ENCODE results near the gene NECTIN2.
"Not testable (repeated sequence)": the region's sequence is repeated elsewhere in the genome, so short reads cannot be mapped to it uniquely, and the experiment has no call there.

Gene NECTIN2

DNA sequence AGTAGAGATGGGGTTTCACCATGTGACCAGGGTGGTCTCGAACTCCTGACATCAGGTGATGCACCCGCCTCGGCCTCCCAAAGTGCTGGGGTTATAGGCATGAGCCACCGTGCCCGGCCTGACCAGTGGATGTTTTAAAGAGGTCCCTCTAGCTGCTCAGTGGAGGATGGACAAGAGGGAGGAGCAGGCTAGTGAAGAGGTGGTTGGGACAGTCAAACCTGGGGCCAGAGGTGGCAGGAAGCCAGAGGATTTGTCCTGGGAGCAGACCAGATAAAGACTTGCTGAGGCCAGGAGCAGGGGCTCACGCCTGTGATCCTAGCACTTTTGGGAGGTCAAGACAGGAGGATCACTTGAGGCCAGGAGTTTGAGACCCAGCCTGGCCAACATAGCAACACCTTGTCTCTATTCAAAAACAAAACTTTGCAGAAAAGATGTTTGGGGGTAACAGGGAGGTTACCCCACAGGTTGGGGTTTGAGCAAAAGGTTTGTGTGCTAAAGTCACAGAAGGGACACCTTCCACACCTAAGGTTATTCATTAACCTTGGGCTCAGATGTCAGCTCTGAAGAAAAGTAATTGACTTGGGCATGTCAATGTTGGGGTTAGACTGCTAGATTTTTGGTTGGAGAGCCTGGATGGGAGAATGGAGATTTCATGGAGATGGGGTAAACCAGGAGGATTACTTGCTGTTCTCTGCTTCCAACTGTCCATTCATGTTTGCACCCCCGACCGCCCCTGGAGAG, 28.2 kb upstream of the NECTIN2 start:
- no peak for DNase-seq (ENCODE audit: low spot score)

GRCh38 chr19:44818466-44819031, 27.5 kb upstream of the NECTIN2 start:
- no peak for DNase-seq (ENCODE audit: low spot score)

- no peak for DNase-seq (ENCODE audit: low spot score)
Measured at GRCh38 chr19:44819246-44819832, 26.8 kb upstream of the NECTIN2 start.

DNA sequence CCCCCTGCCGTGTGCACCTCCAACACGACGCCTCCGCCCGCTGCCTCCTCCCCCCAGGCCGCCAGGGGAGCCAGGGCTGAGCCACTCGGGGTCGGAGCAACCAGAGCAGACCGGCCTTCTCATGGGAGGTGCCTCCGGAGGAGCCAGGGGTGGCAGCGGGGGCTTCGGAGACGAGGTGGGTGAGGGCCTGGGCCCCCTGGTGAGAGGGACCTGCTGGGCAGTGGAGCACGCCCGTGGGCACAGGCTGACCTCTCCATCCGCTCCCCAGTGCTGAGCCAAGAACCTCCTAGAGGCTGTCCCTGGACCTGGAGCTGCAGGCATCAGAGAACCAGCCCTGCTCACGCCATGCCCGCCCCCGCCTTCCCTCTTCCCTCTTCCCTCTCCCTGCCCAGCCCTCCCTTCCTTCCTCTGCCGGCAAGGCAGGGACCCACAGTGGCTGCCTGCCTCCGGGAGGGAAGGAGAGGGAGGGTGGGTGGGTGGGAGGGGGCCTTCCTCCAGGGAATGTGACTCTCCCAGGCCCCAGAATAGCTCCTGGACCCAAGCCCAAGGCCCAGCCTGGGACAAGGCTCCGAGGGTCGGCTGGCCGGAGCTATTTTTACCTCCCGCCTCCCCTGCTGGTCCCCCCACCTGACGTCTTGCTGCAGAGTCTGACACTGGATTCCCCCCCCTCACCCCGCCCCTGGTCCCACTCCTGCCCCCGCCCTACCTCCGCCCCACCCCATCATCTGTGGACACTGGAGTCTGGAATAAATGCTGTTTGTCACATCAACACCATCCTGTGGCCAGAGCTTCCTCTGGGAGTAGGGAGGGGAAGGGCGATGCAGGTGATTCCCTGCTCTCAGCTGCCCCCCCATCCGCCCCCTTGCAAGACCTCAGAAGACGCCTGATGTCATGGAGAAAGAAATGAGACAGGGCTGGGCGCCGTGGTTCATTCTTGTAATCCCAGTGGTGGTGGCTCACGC, 25.2 kb upstream of the NECTIN2 start:
- peak; percentile 71 for DNase-seq (ENCODE audit: low spot score)

- DNase-seq (ENCODE audit: low spot score), result no peak
Measured at GRCh38 chr19:44822177-44822576, 23.9 kb upstream of the NECTIN2 start.

GRCh38 chr19:44822670-44823372, 23.3 kb upstream of the NECTIN2 start:
- DNase-seq (ENCODE audit: low spot score), result no peak

- no peak for DNase-seq (ENCODE audit: low spot score)
Measured at GRCh38 chr19:44823373-44823698, 22.8 kb upstream of the NECTIN2 start.

DNA sequence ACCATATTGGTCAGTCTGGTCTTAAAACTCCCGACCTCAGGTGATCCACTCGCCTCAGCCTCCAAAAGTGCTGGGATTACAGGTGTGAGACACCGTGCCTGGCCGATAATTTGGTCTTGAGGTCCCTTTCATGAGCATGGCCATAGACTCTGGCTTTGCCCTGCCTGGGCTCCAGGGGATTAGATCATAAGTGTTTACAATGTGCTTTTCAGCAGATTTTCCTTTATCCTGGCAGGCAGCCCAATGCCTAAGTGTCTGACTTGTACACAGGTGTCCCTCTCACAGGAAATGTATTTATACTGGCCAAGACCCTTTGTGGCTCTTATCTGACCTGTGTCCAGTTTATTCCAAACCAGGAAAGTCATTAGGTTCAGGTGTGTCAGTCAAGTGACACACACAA, 21.3 kb upstream of the NECTIN2 start:
- DNase-seq (ENCODE audit: low spot score), result no peak

GRCh38 chr19:44832875-44833274, 13.2 kb upstream of the NECTIN2 start:
- DNase-seq (ENCODE audit: low spot score), result not testable (repeated sequence)

DNA sequence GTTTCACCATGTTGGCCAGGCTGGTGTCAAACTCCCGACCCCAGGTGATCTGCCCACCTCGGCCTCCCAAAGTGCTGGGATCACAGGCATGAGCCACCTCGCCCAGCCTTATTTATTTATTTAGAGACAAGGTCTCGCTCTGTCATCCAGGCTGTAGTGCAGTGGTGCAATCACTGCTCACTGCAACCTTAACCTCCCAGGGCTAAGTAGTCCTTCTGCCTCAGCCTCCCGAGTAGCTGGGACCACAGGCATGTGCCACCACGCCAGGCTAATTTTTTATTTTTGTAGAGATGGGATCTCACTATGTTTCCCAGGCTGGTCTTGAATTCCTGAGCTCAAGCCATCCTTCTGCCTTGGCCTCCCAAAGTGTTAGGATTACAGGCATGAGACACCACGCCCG, 11.7 kb upstream of the NECTIN2 start:
- DNase-seq (ENCODE audit: low spot score), result not testable (repeated sequence)

GRCh38 chr19:44839276-44839675, 6.8 kb upstream of the NECTIN2 start:
- DNase-seq (ENCODE audit: low spot score), result no peak

DNA sequence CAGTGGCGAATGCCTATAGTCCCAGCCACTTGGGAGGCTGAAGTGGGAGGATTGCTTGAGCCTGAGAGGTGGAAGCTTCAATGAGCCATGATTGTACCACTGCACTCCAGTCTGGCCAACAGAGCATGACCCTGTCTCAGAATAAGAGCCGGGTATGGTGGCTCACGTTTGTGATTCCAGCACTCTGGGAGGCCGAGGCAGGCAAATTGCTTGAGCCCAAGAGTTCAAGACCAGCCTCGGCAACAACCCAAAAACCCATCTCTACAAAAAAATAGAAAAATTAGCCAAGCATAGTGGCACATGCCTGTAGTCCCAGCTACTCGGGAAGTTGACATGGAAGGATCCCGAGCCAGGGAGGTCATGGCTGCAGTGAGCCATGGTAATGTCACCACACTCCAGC, 5.3 kb upstream of the NECTIN2 start:
- DNase-seq (ENCODE audit: low spot score), result no peak

DNA sequence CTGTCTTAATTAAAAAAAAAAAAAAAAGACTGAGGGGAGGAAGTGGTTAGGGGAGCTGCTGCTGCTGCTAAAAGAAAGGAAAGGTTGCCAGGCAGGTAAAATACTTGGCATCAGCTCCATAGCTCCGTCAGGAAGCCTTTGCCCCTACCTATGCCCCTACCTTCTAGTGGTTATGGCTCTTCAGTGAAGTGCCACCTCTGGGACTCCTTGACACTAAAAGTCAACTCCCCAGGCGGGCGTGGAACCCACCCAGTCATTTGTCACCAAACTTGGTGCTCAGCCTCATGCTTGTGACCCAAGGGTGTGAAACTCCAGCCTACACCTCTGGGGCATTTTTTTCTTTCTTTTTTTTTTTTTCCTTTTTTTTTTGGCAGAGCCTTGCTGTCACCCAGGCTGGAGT, 4.9 kb upstream of the NECTIN2 start:
- no peak for DNase-seq (ENCODE audit: low spot score)

GRCh38 chr19:44845286-44845611, 848 bp upstream of the NECTIN2 start:
- DNase-seq (ENCODE audit: low spot score), result no peak

DNA sequence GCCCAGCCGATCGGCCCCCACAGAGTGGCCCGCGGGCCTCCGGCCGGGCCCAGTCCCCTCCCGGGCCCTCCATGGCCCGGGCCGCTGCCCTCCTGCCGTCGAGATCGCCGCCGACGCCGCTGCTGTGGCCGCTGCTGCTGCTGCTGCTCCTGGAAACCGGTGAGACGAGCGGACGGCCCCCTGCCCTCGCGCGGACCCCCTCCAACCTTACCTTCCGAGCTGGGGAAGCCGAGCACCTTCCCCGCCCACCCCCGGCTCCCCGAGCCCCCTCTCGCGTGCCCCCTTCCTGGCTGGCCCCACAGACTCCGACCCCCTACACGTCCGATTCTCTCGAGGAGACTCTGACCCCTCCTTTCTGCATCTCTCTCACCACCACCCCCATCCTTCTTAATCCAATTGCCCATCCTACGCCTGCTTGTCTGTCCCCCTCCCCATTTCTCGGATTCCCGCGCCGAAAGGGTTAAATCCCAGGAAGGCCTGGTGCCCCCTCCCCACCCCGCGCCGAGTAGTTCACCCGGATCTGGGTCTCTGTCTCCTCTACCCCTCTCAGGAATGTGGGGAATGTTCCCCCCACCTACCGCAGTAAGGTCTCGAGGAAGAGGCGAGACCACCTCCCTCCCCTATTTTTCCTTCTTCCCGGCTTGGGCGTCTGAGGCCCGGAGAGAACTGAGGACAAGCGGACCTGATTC, 502 bp downstream of the NECTIN2 start:
- DNase-seq (ENCODE audit: low spot score), result peak; percentile 34

DNA sequence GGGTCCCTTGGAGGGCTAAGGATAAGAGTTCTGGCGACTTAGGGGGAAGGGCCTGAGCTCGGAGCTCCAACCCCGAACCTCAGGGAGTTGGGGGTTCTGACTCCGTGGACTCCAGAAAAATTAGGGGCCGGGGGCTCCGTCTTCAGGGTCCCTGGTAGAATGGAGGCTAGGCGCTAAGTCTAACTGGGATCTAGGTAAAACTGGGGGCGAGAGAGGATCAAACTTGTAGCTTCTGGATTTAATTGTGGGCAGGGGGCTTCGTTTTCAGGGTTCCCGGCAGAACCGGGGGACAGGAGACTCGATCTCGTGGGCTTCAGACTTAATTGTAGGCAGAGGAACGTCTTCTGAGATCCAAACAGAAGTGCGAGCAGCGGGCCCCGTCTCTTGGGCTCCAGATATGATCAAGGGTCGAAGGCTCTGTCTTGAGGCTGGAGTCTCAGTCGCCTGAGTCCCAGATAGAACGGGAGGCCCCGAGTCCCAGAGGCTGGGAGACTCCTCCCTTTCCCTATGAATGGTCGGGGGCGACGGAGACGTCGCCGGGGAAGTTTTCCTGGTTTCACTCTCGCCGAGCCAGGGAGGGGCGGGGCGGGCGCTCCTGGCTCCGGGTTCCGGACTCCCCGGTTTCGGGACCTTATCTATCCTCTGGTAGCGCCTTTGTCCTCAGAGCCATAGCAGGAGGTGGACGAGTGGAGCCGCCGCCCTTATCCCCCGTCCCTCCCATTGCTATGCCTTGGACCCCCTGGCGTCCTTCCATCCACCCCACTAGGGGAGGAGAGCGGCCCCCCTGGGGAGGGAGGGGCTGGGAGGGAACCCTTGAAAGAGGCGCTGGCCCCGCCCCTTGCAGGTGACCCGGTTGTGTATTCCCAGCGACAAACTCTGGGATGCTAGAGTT, 1.3 kb downstream of the NECTIN2 start:
- DNase-seq (ENCODE audit: low spot score), result peak; percentile 62

- DNase-seq (ENCODE audit: low spot score), result peak; percentile 27
Measured at GRCh38 chr19:44848036-44848811, 2.1 kb downstream of the NECTIN2 start.

DNA sequence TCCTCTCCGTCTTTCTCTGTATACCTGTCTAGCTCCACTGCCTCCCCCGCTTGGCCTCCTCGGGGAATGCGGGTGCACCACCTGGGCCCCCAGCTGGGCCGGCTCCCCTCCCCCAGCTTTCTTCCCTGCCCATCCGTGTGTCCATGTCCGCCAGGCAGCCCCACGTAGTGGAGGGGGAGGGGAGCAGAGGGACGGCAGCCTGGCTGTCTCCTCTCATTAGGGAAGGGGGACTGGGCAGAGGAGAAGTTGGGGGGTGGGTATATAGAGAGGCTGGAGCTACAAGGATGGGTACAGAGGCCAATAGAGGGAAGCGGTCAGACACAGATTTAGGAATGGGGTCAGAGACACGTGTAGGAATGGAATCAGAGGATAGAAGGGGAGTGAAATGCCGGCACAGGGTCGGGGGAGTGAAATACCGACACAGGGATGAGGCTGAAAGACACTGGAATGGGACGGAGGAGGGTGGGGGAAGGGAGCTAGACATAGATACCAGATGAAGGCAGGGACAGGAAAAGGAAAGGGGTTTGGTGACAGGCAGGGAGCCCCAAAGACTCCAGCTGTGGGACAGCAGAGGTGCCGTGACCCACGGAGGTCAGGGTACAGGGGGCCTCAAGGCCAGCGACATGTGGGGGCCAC, 2.8 kb downstream of the NECTIN2 start:
- no peak for DNase-seq (ENCODE audit: low spot score)

DNA sequence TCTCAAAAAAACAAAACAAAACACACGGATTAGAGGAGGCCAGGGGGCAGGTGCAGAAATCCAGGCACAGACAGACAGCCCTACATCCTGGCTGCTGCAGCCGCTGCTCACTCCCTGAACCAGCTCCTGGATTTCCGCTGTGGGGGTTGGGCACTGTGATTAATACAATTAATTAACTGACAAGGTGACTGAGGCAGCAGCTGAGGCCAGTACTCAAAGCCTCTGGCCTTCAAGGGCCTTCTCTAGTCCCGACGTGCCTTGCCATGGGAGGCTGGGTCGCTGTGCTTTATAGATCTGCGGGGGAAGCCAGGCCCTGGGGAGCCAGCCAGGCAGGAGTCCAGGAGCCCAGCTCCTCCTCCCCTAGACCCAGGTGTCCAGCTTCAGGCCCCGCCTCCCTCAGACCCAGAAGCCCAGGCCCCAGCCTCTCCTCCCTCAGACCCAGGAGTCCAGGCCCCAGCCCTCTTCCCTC, 4.6 kb downstream of the NECTIN2 start:
- no peak for DNase-seq (ENCODE audit: low spot score)
